ENCODE data around the gene DAPK1.

Gene DAPK1

GRCh38 chr9:87674565-87675299 lies 177.1 kb downstream of the DAPK1 start:
- Histone ChIP-seq H3K4me1 (ENCODE audit: control insufficient read depth, low read length) (no peaks in the 10 kb centered on the region), H3K27me3 (ENCODE audit: control insufficient read depth, low read length) (no peaks in the 10 kb centered on the region), H4K20me1 (ENCODE audit: control insufficient read depth, insufficient read depth, low read depth, low read length) (no peaks in the 10 kb centered on the region), H3K9me3 (ENCODE audit: control insufficient read depth, insufficient read depth, low read length) (no peaks in the 10 kb centered on the region), H3K27ac (ENCODE audit: low read depth, low read length) (no peak overlapping the region), H3K4me3 (ENCODE audit: low read length) (no peak overlapping the region), H3F3A (ENCODE audit: control insufficient read depth, insufficient read depth) (no peaks in the 10 kb centered on the region), H3K9me2 (replicated peaks; ENCODE audit: control insufficient read depth, low read length) (no peaks in the 10 kb centered on the region), H3K36me3 (ENCODE audit: control insufficient read depth, low read length) (no peaks in the 10 kb centered on the region), H3K4me2 (ENCODE audit: low read length) (no peak overlapping the region), H3K79me2 (ENCODE audit: control insufficient read depth, low read length) (no peaks in the 10 kb centered on the region)
- TF ChIP-seq CTCF (IDR thresholded peaks at IDR 0.05; ENCODE audit: low read depth, low read length, poor library complexity, severe bottlenecking) (no peak), EZH2phosphoT487 (IDR thresholded peaks at IDR 0.05; ENCODE audit: borderline replicate concordance, low read length) (no peak)

- H3K36me3 ChIP-seq (ENCODE audit: control insufficient read depth, low read length), result no peaks in the 10 kb centered on the region
- H3K9me3 ChIP-seq (ENCODE audit: control insufficient read depth, insufficient read depth, low read length), result no peaks in the 10 kb centered on the region
- no peaks in the 10 kb centered on the region for H3K9me2 ChIP-seq (replicated peaks; ENCODE audit: control insufficient read depth, low read length)
- no peak for TF ChIP-seq CTCF (IDR thresholded peaks at IDR 0.05; ENCODE audit: low read depth, low read length, poor library complexity, severe bottlenecking)
- TF ChIP-seq EZH2phosphoT487 (IDR thresholded peaks at IDR 0.05; ENCODE audit: borderline replicate concordance, low read length), result no peak
- no peaks in the 10 kb centered on the region for H3F3A ChIP-seq (ENCODE audit: control insufficient read depth, insufficient read depth)
- H3K27me3 ChIP-seq (ENCODE audit: control insufficient read depth, low read length), result no peaks in the 10 kb centered on the region
- H3K4me2 ChIP-seq (ENCODE audit: low read length), result no peak overlapping the region
- no peak overlapping the region for H3K27ac ChIP-seq (ENCODE audit: low read depth, low read length)
- H4K20me1 ChIP-seq (ENCODE audit: control insufficient read depth, insufficient read depth, low read depth, low read length), result no peaks in the 10 kb centered on the region
- H3K79me2 ChIP-seq (ENCODE audit: control insufficient read depth, low read length), result no peaks in the 10 kb centered on the region
- H3K4me3 ChIP-seq (ENCODE audit: low read length), result no peak overlapping the region
- H3K4me1 ChIP-seq (ENCODE audit: control insufficient read depth, low read length), result no peaks in the 10 kb centered on the region
Observed at GRCh38 chr9:87675906-87676515, 178.3 kb downstream of the DAPK1 start.

- Histone ChIP-seq H3K4me1 (ENCODE audit: control insufficient read depth, low read length) (no peaks in the 10 kb centered on the region), H3K4me3 (ENCODE audit: low read length) (no peak overlapping the region), H3K36me3 (ENCODE audit: control insufficient read depth, low read length) (no peaks in the 10 kb centered on the region), H3K27ac (ENCODE audit: low read depth, low read length) (no peak overlapping the region), H4K20me1 (ENCODE audit: control insufficient read depth, insufficient read depth, low read depth, low read length) (no peaks in the 10 kb centered on the region), H3F3A (ENCODE audit: control insufficient read depth, insufficient read depth) (no peaks in the 10 kb centered on the region), H3K9me2 (replicated peaks; ENCODE audit: control insufficient read depth, low read length) (no peaks in the 10 kb centered on the region), H3K9me3 (ENCODE audit: control insufficient read depth, insufficient read depth, low read length) (no peaks in the 10 kb centered on the region), H3K4me2 (ENCODE audit: low read length) (no peak overlapping the region), H3K79me2 (ENCODE audit: control insufficient read depth, low read length) (no peaks in the 10 kb centered on the region), H3K27me3 (ENCODE audit: control insufficient read depth, low read length) (no peaks in the 10 kb centered on the region)
- TF ChIP-seq EZH2phosphoT487 (IDR thresholded peaks at IDR 0.05; ENCODE audit: borderline replicate concordance, low read length) (no peak), CTCF (IDR thresholded peaks at IDR 0.05; ENCODE audit: low read depth, low read length, poor library complexity, severe bottlenecking) (no peak)
Observed at GRCh38 chr9:87676976-87677775, 179.5 kb downstream of the DAPK1 start.
